HCT116 (cell line): ENCODE results near the gene PDLIM7. TPM values are rescaled to one million over a fixed set of nuclear protein-coding genes. Genes with fewer than 3 reads are reported as not detected.

Experiments
- ATAC-seq: fragments of 200-7000 bp; cut with Tn5 transposase; 2 replicates; pipeline ENCODE4 v1.9.1; 2020; ENCODE audit warnings: mild to moderate bottlenecking, moderate library complexity
- BruUV-seq: library from RNA; stranded (reverse); fragments of 400-500 nt; replicated peaks from 2 replicates; lab custom pipeline; 2021; lab: Mats Ljungman, UMichigan
- CTCF ChIA-PET: fragments of 300-600 bp; sonication (Branson Sonifier 250); formaldehyde crosslinking; loops from one replicate; lab custom pipeline; 2021; ENCODE audit warnings: antibody characterized with exemption; lab: Charles Lee
- POLR2A ChIA-PET: fragments of 300-600, 350-600 bp; sonication (Branson Sonifier 250); formaldehyde crosslinking; loops from one replicate; lab custom pipeline; 2021; ENCODE audit warnings: antibody characterized with exemption; lab: Charles Lee
- RAD21 ChIA-PET, 2 experiments: fragments of 300-600 bp; sonication (Branson Sonifier 250); formaldehyde crosslinking; loops; one replicate each; lab custom pipeline; 2023; ENCODE audit warnings: low total read pairs in 2 of 2; ENCODE audit not compliant: uncharacterized antibody in 2 of 2, unreplicated experiment in 2 of 2, low non-redundant PET in 1 of 2; lab: Charles Lee
- DNase-seq: peaks from one replicate; pipeline ENCODE4 v3.0.0-alpha.2; 2010; ENCODE audit warnings: low read depth, low spot score
- H2AFZ ChIP-seq: fragments of 200-600 bp; shearing (Covaris generic), sonication (generic); 2 replicates; pipeline ENCODE4 v1.6.1; 2017; ENCODE audit warnings: low read depth, mixed run types, mixed read lengths, antibody characterized with exemption, low read length; ENCODE audit not compliant: poor library complexity, severe bottlenecking
- H3K27ac ChIP-seq: 2 replicates; pipeline ENCODE4 v1.5.1; 2012; ENCODE audit warnings: low read depth, low read length
- H3K27me3 ChIP-seq: fragments of 200-600 bp; sonication (generic); 2 replicates; pipeline ENCODE4 v1.6.1; 2016; ENCODE audit warnings: mixed run types, low read length, mixed read lengths; ENCODE audit not compliant: insufficient read depth
- H3K36me3 ChIP-seq, 2 experiments: fragments of 200-500 bp in 1 of 2; fragments of 200-600 bp in 1 of 2; sonication (Bioruptor generic) in 1 of 2; sonication (generic) in 1 of 2; 2 replicates each; pipeline versions ENCODE4 v1.5.1 to v1.6.1; 2014 to 2016; ENCODE audit warnings: low read length in 2 of 2, inconsistent platforms in 1 of 2, mixed read lengths in 1 of 2, mixed run types in 1 of 2; ENCODE audit not compliant: insufficient read depth in 2 of 2, control insufficient read depth in 1 of 2
- H3K4me1 ChIP-seq, 2 experiments: fragments of 200-600 bp in 1 of 2; sonication (generic) in 1 of 2; 2 replicates each; pipeline versions ENCODE4 v1.5.1 to v1.6.1; 2012 to 2017; ENCODE audit warnings: low read length in 2 of 2, inconsistent platforms in 1 of 2, mild to moderate bottlenecking in 1 of 2, mixed read lengths in 1 of 2, mixed run types in 1 of 2, moderate library complexity in 1 of 2; ENCODE audit not compliant: insufficient read depth in 2 of 2, control insufficient read depth in 1 of 2
- H3K4me2 ChIP-seq: fragments of 200-600 bp; sonication (generic); 2 replicates; pipeline ENCODE4 v1.6.1; 2017; ENCODE audit warnings: mixed run types, low read length, mixed read lengths
- H3K4me3 ChIP-seq, 2 experiments: fragments of 200-600 bp in 1 of 2; sonication (generic) in 1 of 2; replicated peaks in 1 of 2; 2 replicates each; pipeline ENCODE4 v1.5.1; 2011 to 2016; ENCODE audit warnings: low read length in 2 of 2, control low read depth in 1 of 2, low read depth in 1 of 2, mild to moderate bottlenecking in 1 of 2, mixed read lengths in 1 of 2, mixed run types in 1 of 2
- H3K79me2 ChIP-seq: fragments of 200-600 bp; sonication (generic); 2 replicates; pipeline ENCODE4 v1.6.1; 2017; ENCODE audit warnings: mild to moderate bottlenecking, mixed run types, low read length, moderate library complexity, mixed read lengths; ENCODE audit not compliant: insufficient read depth
- H3K9ac ChIP-seq: fragments of 200-600 bp; sonication (generic); 2 replicates; pipeline ENCODE4 v1.6.1; 2016; ENCODE audit warnings: low read length, mixed read lengths
- H3K9me2 ChIP-seq: fragments of 200-600 bp; sonication (generic), shearing (Covaris generic); 2 replicates; pipeline ENCODE4 v1.6.1; 2017; ENCODE audit warnings: mixed run types, mild to moderate bottlenecking, moderate library complexity; ENCODE audit not compliant: insufficient read depth
- H3K9me3 ChIP-seq, 2 experiments: fragments of 200-500 bp in 1 of 2; fragments of 200-600 bp in 1 of 2; sonication (Bioruptor generic) in 1 of 2; sonication (generic) in 1 of 2; 2 replicates each; pipeline ENCODE4 v1.6.1; 2014 to 2017; ENCODE audit warnings: low read length in 2 of 2, mixed read lengths in 2 of 2, inconsistent platforms in 1 of 2, low read depth in 1 of 2, mild to moderate bottlenecking in 1 of 2, mixed run types in 1 of 2, moderate library complexity in 1 of 2; ENCODE audit not compliant: control insufficient read depth in 1 of 2, insufficient read depth in 1 of 2
- H4K20me1 ChIP-seq: fragments of 200-600 bp; sonication (generic), shearing (Covaris generic); 2 replicates; pipeline ENCODE4 v1.6.1; 2017; ENCODE audit warnings: mixed run types, mild to moderate bottlenecking, moderate library complexity; ENCODE audit not compliant: insufficient read depth
- CBX3 ChIP-seq: IDR thresholded peaks from 2 replicates; pipeline ENCODE4 v1.6.1; 2012; ENCODE audit warnings: low read depth
- CEBPB ChIP-seq: IDR thresholded peaks from 2 replicates; pipeline ENCODE4 v1.6.1; 2012; ENCODE audit warnings: low read depth
- ELF1 ChIP-seq: IDR thresholded peaks from 2 replicates; pipeline ENCODE4 v1.6.1; 2012; ENCODE audit warnings: low read depth, borderline replicate concordance
- EZH2 ChIP-seq: fragments of 200-600 bp; sonication (generic); IDR thresholded peaks from 2 replicates; pipeline ENCODE4 v1.6.1; 2017; ENCODE audit warnings: antibody characterized with exemption, mixed run types
- EZH2phosphoT487 ChIP-seq: fragments of 200-600 bp; IDR thresholded peaks from 2 replicates; pipeline ENCODE4 v1.6.1; 2018; ENCODE audit warnings: antibody characterized with exemption, borderline replicate concordance
- POLR2AphosphoS5 ChIP-seq: IDR thresholded peaks from 2 replicates; pipeline ENCODE4 v1.6.1; 2011; ENCODE audit warnings: mild to moderate bottlenecking, low read depth, low read length, moderate library complexity
- TCF7L2 ChIP-seq: IDR thresholded peaks from 2 replicates; pipeline ENCODE4 v1.7.0; 2011; ENCODE audit warnings: borderline replicate concordance, inconsistent platforms; ENCODE audit not compliant: insufficient read depth, insufficient read length; ENCODE audit errors: extremely low read depth
- YY1 ChIP-seq: IDR thresholded peaks from 2 replicates; pipeline ENCODE4 v1.6.1; 2011; ENCODE audit warnings: low read length, low read depth, moderate library complexity, mild to moderate bottlenecking; ENCODE audit not compliant: insufficient replicate concordance; ENCODE audit errors: extremely low read depth
- ZNF274 ChIP-seq: fragments of 200-500 bp; sonication (Bioruptor generic); IDR thresholded peaks from 2 replicates; pipeline ENCODE4 v1.6.1; 2014; ENCODE audit warnings: mild to moderate bottlenecking, low read depth, low read length, inconsistent platforms
- intact Hi-C: fragments of 100-400 bp; cut with micrococcal nuclease; formaldehyde crosslinking; loops from 2 replicates; pipeline ENCODE4 v1.10.0; 2022
- total RNA-seq: library from RNA; stranded (reverse); gene quantifications from one replicate; pipeline ENCODE4 v1.2.1, GENCODE V29; 2021; ENCODE audit not compliant: unreplicated experiment
- TF ChIP-seq, protein P1 (sequence below): IDR thresholded peaks from 2 replicates; pipeline ENCODE4 v1.6.1; 2011; ENCODE audit warnings: mild to moderate bottlenecking, low read length, moderate library complexity; ENCODE audit not compliant: insufficient replicate concordance; ENCODE audit errors: extremely low read depth

PDLIM7 gene
- total RNA-seq, 1 experiment from 2014 or later = 153 TPM

DNA sequence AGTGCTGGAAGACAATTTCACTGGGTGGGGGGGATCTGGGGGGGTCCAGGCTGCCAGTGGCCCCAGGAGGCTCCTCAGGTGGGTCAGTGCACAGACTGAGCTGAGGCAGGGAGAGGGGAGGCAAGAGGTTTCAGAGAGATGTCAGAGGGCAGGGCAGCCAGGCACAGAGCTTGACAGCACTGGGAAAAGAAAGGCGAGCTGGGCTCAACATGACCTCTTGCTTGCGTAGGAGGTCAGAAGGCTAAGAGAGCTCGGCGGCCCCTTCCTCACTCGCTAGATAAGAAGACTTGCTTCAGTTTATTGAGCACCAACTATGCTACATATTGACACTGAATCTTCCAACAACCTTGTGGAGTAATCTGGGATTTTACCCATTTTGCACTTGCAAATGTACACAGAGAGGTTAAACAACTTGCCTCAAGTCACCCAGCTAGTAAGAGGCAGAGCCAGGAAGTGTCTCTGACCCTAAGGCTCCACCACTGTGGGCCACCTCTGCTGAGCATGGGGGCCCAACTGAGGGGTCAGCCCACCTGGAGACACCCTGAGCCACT lies 3.5 kb downstream of the PDLIM7 start (continued):
- TF ChIP-seq YY1 (no peak), EZH2 (no peak), TCF7L2 (no peak), EZH2phosphoT487 (no peak), ELF1 (no peak), ZNF274 (no peak), CEBPB (no peak)
- TF ChIP-seq, protein P1, sequence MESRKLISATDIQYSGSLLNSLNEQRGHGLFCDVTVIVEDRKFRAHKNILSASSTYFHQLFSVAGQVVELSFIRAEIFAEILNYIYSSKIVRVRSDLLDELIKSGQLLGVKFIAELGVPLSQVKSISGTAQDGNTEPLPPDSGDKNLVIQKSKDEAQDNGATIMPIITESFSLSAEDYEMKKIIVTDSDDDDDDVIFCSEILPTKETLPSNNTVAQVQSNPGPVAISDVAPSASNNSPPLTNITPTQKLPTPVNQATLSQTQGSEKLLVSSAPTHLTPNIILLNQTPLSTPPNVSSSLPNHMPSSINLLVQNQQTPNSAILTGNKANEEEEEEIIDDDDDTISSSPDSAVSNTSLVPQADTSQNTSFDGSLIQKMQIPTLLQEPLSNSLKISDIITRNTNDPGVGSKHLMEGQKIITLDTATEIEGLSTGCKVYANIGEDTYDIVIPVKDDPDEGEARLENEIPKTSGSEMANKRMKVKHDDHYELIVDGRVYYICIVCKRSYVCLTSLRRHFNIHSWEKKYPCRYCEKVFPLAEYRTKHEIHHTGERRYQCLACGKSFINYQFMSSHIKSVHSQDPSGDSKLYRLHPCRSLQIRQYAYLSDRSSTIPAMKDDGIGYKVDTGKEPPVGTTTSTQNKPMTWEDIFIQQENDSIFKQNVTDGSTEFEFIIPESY = no peak

DNA sequence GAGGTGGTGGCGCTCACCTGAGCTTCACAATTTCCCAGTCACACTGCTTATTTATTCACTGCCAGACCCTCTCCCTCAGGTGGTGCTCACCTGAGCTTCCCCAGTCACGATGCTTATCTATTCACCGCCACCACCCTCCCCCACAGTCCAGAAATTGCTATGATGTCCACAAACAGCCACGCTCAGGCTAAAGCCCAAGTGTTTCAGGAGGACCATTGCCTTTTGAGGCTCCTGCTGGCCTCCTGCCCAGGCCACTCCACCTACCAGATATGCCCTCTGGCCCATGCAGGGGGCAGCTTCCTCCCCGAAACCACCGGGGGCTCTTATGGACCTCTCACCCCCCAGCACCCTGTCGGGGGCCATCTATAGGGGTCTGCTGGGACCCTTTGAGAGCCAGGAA lies 4.6 kb downstream of the PDLIM7 start:
- ATAC-seq = no peak
- Histone ChIP-seq H3K4me1 (peaks cover 31 to 61% of the 10 kb centered on the region in 2 experiments), H3K36me3 (peaks cover 8 to 37% of the 10 kb centered on the region in 2 experiments; a peak in 3 of 4 replicates), H3K9me3 (no peaks in the 10 kb centered on the region)
- RAD21 ChIA-PET = no interaction called here
- TF ChIP-seq CBX3 (no peak), POLR2AphosphoS5 (0 out of 2 replicates have a peak, but pooled peaks have one; percentile 14)
- TF ChIP-seq, all 23 proteins: peak for 1
- intact Hi-C loops = no loop called here
- Histone ChIP-seq H3K79me2 (peaks cover 68% of the 10 kb centered on the region), H3K27me3 (no peaks in the 10 kb centered on the region), H3K9ac (no peak overlapping the region), H3K27ac (peak overlapping the region; percentile 96), H3K9me2 (no peaks in the 10 kb centered on the region), H2AFZ (no peak overlapping the region), H3K4me3 (no peak overlapping the region), H4K20me1 (peaks cover 11% of the 10 kb centered on the region; the same call in 1 of the 2 replicates), H3K4me2 (no peak overlapping the region; the same call in 1 of the 2 replicates)
- ChIA-PET CTCF (interaction anchor here (0.6 to 1.3 kb wide), 2 partner anchors 8 to 36 kb away, joined by 3 read pairs; no protein-coding TSS in a partner anchor), POLR2A (interaction anchor here (6.4 kb wide), 1 partner anchor 14 kb away, joined by 54 read pairs; no protein-coding TSS in a partner anchor)
- no peak for DNase-seq
- no TSS peak for BruUV-seq
